ENCODE data around the gene TBC1D9. TPM values are rescaled to one million over a fixed set of nuclear protein-coding genes. Genes with fewer than 3 reads are reported as not detected.

The TBC1D9 gene
- total and polyA plus RNA-seq, 2 of the 13 experiments (the other 11 are each of a cell fraction or from before 2014, with no cell fraction given), result 11.9 to 12.2 TPM

DNA sequence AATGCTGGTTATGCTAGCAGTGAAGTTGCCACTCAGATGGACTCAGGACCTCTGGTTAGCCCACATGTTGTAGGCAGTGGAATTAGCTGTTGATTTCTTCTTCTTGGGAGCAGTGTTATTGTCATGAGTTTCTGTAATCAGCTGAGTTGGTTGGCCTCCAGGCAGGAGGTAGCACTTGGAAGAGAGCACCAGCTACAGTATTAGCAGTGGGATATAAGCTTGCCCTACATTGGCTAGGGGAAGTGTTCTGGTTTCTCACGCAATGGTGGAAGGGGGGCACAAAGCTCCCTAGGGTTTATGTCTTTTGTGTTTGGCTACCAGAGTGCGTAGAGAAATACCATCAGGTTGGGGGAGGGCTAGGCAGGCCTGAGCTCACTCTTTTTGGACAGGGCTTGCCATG is 153.5 kb downstream of the TBC1D9 start (continued):
- no peak for TF ChIP-seq NFATC3 (CRISPR knock-in tag; IDR thresholded peaks at IDR 0.05)
- TF ChIP-seq NR2C2 (CRISPR knock-in tag; IDR thresholded peaks at IDR 0.05; ENCODE audit: borderline replicate concordance), result no peak
- TF ChIP-seq TBX2 (CRISPR knock-in tag; IDR thresholded peaks at IDR 0.05; ENCODE audit: borderline replicate concordance), result no peak

DNA sequence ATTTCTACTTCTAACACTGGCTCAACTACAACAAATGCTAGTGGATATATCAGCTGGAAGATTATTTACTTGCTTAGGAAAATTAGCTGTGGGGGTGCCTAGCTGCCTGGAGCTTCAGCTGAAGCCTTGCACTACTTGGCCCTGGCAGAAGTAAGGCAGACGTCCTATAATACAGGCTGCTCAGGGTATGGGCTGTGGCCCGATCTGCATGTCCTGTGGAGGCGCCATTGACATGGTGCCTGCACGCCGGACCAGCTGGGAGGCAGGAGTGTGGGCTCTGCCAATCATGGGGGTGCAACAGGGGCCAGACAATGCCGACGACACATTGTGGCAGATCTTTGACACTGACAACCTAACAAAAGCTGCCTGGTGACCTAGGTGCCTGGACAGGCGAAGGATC is 155.8 kb downstream of the TBC1D9 start:
- no peak for TF ChIP-seq ZNF292 (CRISPR knock-in tag; IDR thresholded peaks at IDR 0.05; ENCODE audit: borderline replicate concordance, low read depth)
- no peak for TF ChIP-seq SAFB2 (CRISPR knock-in tag; IDR thresholded peaks at IDR 0.05; ENCODE audit: borderline replicate concordance, low read depth)
- TF ChIP-seq TRIM24 (CRISPR knock-in tag; IDR thresholded peaks at IDR 0.05), result no peak
- no peak for TF ChIP-seq ZSCAN30 (CRISPR knock-in tag; IDR thresholded peaks at IDR 0.05)
- no peak for TF ChIP-seq ZNF432 (CRISPR knock-in tag; IDR thresholded peaks at IDR 0.05; ENCODE audit: borderline replicate concordance)
- TF ChIP-seq HMG20A (CRISPR knock-in tag; IDR thresholded peaks at IDR 0.05; ENCODE audit: borderline replicate concordance), result no peak
- TF ChIP-seq ZNF225 (CRISPR knock-in tag; IDR thresholded peaks at IDR 0.05), result no peak
- no peak for TF ChIP-seq ZNF101 (CRISPR knock-in tag; IDR thresholded peaks at IDR 0.05; ENCODE audit: borderline replicate concordance, low read depth)
- no peak for TF ChIP-seq ZSCAN12 (CRISPR knock-in tag; IDR thresholded peaks at IDR 0.05)
- TF ChIP-seq KDM6A (CRISPR knock-in tag; IDR thresholded peaks at IDR 0.05; ENCODE audit: low read depth), result no peak
- TF ChIP-seq, protein P1, sequence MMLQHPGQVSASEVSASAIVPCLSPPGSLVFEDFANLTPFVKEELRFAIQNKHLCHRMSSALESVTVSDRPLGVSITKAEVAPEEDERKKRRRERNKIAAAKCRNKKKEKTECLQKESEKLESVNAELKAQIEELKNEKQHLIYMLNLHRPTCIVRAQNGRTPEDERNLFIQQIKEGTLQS (CRISPR knock-in tag; IDR thresholded peaks at IDR 0.05), result no peak
- TF ChIP-seq RORA (CRISPR knock-in tag; IDR thresholded peaks at IDR 0.05), result no peak
- no peak overlapping the region for H2AFZ ChIP-seq (ENCODE audit: low read length)
- H3K9me3 ChIP-seq (ENCODE audit: low read length), result no peaks in the 10 kb centered on the region
- ChIA-PET POLR2A (no interaction called here), CTCF (ENCODE audit: low intra/inter-chr PET ratio, low total read pairs) (no interaction called here)
- FAIRE-seq (no peak), DNase-seq (ENCODE audit: low spot score) (no peak), ATAC-seq (peak; percentile 72)
- H3K27me3 ChIP-seq (ENCODE audit: control insufficient read depth in 1 of 2, insufficient read depth in 2 of 2, low read length in 2 of 2), result peaks cover 0 to 7% of the 10 kb centered on the region in 2 experiments; a peak in 3 of 5 replicates
- no peaks in the 10 kb centered on the region for H4K20me1 ChIP-seq (ENCODE audit: insufficient read depth, low read length)
- no peak overlapping the region for H3K4me2 ChIP-seq (ENCODE audit: low read depth, low read length)
- intact Hi-C loops (cut with micrococcal nuclease; ENCODE audit: unreplicated experiment), result no loop called here
- no peaks in the 10 kb centered on the region for H3K36me3 ChIP-seq (replicated peaks in 1 of 2; ENCODE audit: control insufficient read depth in 1 of 2, insufficient read depth in 2 of 2, low read length in 2 of 2)
- H3K4me1 ChIP-seq (ENCODE audit: insufficient read depth, low read length), result no peaks in the 10 kb centered on the region
- no peak overlapping the region for H3K27ac ChIP-seq (ENCODE audit: extremely low read length, insufficient read depth, low read length)
- no peak overlapping the region for H3K4me3 ChIP-seq (replicated peaks in 1 of 3; ENCODE audit: insufficient read depth in 1 of 3, low read depth in 2 of 3, low read length in 3 of 3)
- 56% methylated on average over 3 of the region's 8 CpGs for WGBS (ENCODE audit: low lambda C conversion rate)
- H3K9ac ChIP-seq (ENCODE audit: insufficient read depth, low read depth, low read length), result no peak overlapping the region
- no TSS peak for BruUV-seq (replicated peaks)
- in situ Hi-C loops (cut with HindIII; ENCODE audit: extremely low pct_ligation_motif_present, low pct_unique_long_range_greater_than_20kb), result loop anchor here (10.0 kb wide), 1 partner anchor 254 kb away; no protein-coding TSS in a partner anchor
- no peaks in the 10 kb centered on the region for H3K79me2 ChIP-seq (ENCODE audit: insufficient read depth, low read length)

All from HepG2 (cell line).